ENCODE measurements around the gene SUPT16H. TPM values are rescaled to one million over a fixed set of nuclear protein-coding genes. Genes with fewer than 3 reads are reported as not detected.

The SUPT16H gene
- total and polyA plus RNA-seq, 9 donors = 41.3 to 75.6 (median 64.2) TPM

DNA sequence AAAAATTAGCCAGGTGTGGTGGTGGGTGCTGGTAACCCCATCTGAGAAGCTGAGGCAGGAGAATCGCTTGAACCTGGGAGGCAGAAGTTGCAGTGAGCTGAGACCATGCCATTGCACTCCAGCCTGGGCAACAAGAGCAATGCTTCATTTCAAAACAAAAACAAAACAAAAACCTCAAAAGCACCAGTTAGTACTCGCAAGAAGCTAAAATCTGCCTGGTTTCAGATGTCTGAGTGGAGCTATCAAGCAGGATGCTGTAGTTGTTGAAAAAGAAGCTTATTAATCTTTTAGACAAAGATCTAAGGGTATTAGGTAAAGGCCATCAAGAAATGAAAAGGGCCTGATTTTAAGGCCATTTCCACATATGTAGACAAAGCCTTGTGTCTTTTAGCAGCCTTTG lies 50.9 kb downstream of the SUPT16H start:
- 70 to 81% (median 72%) methylated on average over 2 of the region's 2 CpGs for WGBS, 3 donors
- DNase-seq = no peak
- intact Hi-C loops (cut with DNase I) = no loop called here
- TF ChIP-seq, protein P1, sequence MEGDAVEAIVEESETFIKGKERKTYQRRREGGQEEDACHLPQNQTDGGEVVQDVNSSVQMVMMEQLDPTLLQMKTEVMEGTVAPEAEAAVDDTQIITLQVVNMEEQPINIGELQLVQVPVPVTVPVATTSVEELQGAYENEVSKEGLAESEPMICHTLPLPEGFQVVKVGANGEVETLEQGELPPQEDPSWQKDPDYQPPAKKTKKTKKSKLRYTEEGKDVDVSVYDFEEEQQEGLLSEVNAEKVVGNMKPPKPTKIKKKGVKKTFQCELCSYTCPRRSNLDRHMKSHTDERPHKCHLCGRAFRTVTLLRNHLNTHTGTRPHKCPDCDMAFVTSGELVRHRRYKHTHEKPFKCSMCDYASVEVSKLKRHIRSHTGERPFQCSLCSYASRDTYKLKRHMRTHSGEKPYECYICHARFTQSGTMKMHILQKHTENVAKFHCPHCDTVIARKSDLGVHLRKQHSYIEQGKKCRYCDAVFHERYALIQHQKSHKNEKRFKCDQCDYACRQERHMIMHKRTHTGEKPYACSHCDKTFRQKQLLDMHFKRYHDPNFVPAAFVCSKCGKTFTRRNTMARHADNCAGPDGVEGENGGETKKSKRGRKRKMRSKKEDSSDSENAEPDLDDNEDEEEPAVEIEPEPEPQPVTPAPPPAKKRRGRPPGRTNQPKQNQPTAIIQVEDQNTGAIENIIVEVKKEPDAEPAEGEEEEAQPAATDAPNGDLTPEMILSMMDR (IDR thresholded peaks at IDR 0.05) = no peak
- no peak for TF ChIP-seq EP300 (IDR thresholded peaks at IDR 0.05)
- TF ChIP-seq POLR2A (IDR thresholded peaks at IDR 0.05) = no peak
- Histone ChIP-seq H3K9me3 (no peaks in the 10 kb centered on the region), H3K36me3 (no peaks in the 10 kb centered on the region), H3K27ac (no peak overlapping the region), H3K4me1 (ENCODE audit: insufficient read depth) (no peaks in the 10 kb centered on the region), H3K4me3 (no peak overlapping the region), H3K27me3 (no peaks in the 10 kb centered on the region)

DNA sequence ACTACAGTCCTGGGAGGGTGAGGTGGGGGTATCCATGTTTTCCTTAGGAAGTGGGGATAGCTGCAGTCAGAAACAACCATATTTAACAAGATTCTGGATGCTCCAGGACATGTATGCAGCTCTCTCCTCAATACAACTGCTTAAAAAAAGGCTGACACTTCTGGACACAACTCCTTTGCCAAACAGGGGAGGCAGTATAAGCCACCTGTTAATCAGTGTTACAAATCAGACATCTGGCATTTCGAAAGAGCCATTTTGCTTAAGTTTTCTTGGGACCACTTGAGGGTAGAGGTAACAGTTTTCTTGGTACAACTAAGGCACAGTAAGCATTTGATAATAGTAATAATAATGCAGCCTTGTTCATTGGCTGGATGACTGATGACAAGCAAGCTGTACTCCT lies 56.8 kb downstream of the SUPT16H start:
- H3K4me3 ChIP-seq = no peak overlapping the region
- no peak overlapping the region for H3K27ac ChIP-seq
- intact Hi-C loops (cut with DNase I) = no loop called here
- no peaks in the 10 kb centered on the region for H3K27me3 ChIP-seq
- TF ChIP-seq POLR2A (IDR thresholded peaks at IDR 0.05) (no peak), EP300 (IDR thresholded peaks at IDR 0.05) (no peak)
- TF ChIP-seq, protein P1 (IDR thresholded peaks at IDR 0.05) = no peak
- no peaks in the 10 kb centered on the region for H3K4me1 ChIP-seq (ENCODE audit: insufficient read depth)
- WGBS, 3 donors = 55 to 81% (median 77%) methylated on average over 1 of the region's 1 CpG
- no peaks in the 10 kb centered on the region for H3K36me3 ChIP-seq
- no peak for DNase-seq
- no peaks in the 10 kb centered on the region for H3K9me3 ChIP-seq

DNA sequence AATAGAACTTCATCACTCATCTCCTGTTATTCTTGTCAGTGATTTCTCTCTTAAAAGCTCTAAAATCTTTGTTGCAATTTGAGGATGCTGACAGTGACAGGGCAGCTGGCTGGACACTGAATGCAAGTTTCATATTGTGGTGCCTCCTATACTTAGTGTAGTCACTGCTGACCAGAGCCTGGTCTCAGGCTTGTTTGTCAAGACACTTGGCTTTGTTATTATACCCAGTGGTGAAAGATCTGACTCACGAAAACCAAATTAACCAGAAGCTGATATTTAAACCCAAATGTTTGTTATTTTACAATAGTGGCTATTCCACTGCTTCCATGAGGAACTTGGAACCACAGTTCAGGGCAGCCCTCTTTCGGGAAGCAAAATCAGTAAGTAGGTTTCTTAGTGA lies 61.1 kb downstream of the SUPT16H start:
- DNase-seq = no peak
- H3K27me3 ChIP-seq = no peaks in the 10 kb centered on the region
- WGBS, 3 donors = 48 to 83% (median 68%) methylated on average over 2 of the region's 2 CpGs
- TF ChIP-seq, protein P1 (IDR thresholded peaks at IDR 0.05) = no peak
- no peak for TF ChIP-seq POLR2A (IDR thresholded peaks at IDR 0.05)
- TF ChIP-seq EP300 (IDR thresholded peaks at IDR 0.05) = no peak
- H3K4me3 ChIP-seq = no peak overlapping the region
- H3K9me3 ChIP-seq = no peaks in the 10 kb centered on the region
- no peaks in the 10 kb centered on the region for H3K36me3 ChIP-seq
- no peaks in the 10 kb centered on the region for H3K4me1 ChIP-seq (ENCODE audit: insufficient read depth)
- no peak overlapping the region for H3K27ac ChIP-seq
- intact Hi-C loops (cut with DNase I) = no loop called here

DNA sequence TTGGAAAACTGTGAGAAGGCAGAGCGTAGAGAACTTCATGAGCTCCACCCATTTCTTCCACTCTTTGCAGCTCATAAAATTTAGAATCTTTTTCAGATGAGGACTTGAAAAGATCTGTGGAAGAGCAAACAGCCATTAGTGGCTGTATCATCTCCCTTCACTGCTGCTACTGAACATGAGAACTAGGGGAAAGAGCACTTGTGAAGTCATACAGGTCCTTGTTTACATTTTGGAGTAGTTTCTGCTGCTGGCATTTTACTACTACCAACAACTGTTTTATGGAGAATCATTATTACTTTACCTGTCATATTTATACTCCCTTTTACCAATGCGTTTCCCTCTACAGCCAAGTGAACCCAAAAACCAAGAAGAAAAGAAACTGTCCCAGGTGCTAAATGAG lies 62.9 kb downstream of the SUPT16H start:
- Histone ChIP-seq H3K4me3 (no peak overlapping the region), H3K4me1 (ENCODE audit: insufficient read depth) (no peaks in the 10 kb centered on the region), H3K36me3 (no peaks in the 10 kb centered on the region), H3K27me3 (no peaks in the 10 kb centered on the region), H3K9me3 (no peaks in the 10 kb centered on the region), H3K27ac (no peak overlapping the region)
- DNase-seq = no peak
- intact Hi-C loops (cut with DNase I) = no loop called here
- TF ChIP-seq POLR2A (IDR thresholded peaks at IDR 0.05) (no peak), EP300 (IDR thresholded peaks at IDR 0.05) (no peak)
- TF ChIP-seq, protein P1 (IDR thresholded peaks at IDR 0.05) = no peak
- 79 to 94% (median 86%) methylated on average over 2 of the region's 2 CpGs for WGBS, 3 donors

DNA sequence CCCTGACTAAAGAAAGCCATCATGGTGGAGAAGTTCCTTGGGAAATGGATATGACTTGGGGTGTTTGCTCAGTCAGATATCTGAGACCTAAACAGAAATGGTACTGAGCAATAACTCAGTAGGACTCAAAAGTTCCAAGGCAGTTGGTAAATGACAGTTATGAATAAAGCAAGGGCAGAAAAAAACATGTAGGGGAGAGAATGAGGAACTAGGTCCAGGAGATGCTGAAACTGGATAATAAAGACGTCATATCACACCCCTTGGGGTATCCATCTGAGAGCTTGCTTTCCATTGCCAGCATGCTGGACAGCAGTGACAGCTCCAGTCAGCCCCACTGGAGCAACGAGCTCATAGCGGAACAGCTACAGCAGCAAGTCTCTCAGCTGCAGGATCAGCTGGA lies 66.4 kb downstream of the SUPT16H start:
- no peaks in the 10 kb centered on the region for H3K36me3 ChIP-seq
- WGBS, 3 donors = 46 to 56% (median 51%) methylated on average over 3 of the region's 3 CpGs
- no peak overlapping the region for H3K27ac ChIP-seq
- TF ChIP-seq, protein P1 (IDR thresholded peaks at IDR 0.05) = no peak
- no peak for TF ChIP-seq POLR2A (IDR thresholded peaks at IDR 0.05)
- no peak for TF ChIP-seq EP300 (IDR thresholded peaks at IDR 0.05)
- no peaks in the 10 kb centered on the region for H3K4me1 ChIP-seq (ENCODE audit: insufficient read depth)
- no peak for DNase-seq
- no peak overlapping the region for H3K4me3 ChIP-seq
- no peaks in the 10 kb centered on the region for H3K27me3 ChIP-seq
- no peaks in the 10 kb centered on the region for H3K9me3 ChIP-seq
- intact Hi-C loops (cut with DNase I) = no loop called here

All from ovary (tissue), 9 donors.